ENCODE measurements around the gene MORN3. TPM values are rescaled to one million over a fixed set of nuclear protein-coding genes. Genes with fewer than 3 reads are reported as not detected.

MORN3 gene
- total RNA-seq, 1 experiment from 2014 or later: 0.15 TPM

- no peak for DNase-seq (ENCODE audit: extremely low read depth, low read depth)
Observed at GRCh38 chr12:121610239-121611149, 59.0 kb downstream of the MORN3 start.

- no peak for DNase-seq (ENCODE audit: extremely low read depth, low read depth)
Observed at GRCh38 chr12:121608301-121608700, 61.2 kb downstream of the MORN3 start.

GRCh38 chr12:121603581-121603980 is 65.9 kb downstream of the MORN3 start:
- no peak for DNase-seq (ENCODE audit: extremely low read depth, low read depth)

- no peak for DNase-seq (ENCODE audit: extremely low read depth, low read depth)
Observed at GRCh38 chr12:121602766-121603165, 66.7 kb downstream of the MORN3 start.

- DNase-seq (ENCODE audit: extremely low read depth, low read depth): no peak
Observed at GRCh38 chr12:121600702-121601336, 68.6 kb downstream of the MORN3 start.

Small RNA genes within 50 kb of the gene (small RNA-seq; reads per million reads assigned to genes)
- gene RNU6-1004P: 0 reads per million in 2 experiments

Other genes with a start within 250 kb of the MORN3 start
- 16.9 and 19.5 TPM in 2 replicates for gene KDM2B, start 88.6 kb downstream of the MORN3 start, total RNA-seq (2014; rRNA removed; shearing (Covaris generic))
- gene ORAI1, start 43.1 kb downstream of the MORN3 start, total RNA-seq (2014; rRNA removed; shearing (Covaris generic)): 12.6 and 16.4 TPM in 2 replicates
- gene TMEM120B, start 43.1 kb upstream of the MORN3 start, total RNA-seq (2014; rRNA removed; shearing (Covaris generic)): 9.4 and 11.8 TPM in 2 replicates
- 43.9 and 44.5 TPM in 2 replicates for gene RHOF, start 124.0 kb upstream of the MORN3 start, total RNA-seq (2014; rRNA removed; shearing (Covaris generic))
- 4.0 and 4.8 TPM in 2 replicates for gene SETD1B, start 134.4 kb upstream of the MORN3 start, total RNA-seq (2014; rRNA removed; shearing (Covaris generic))
- gene HPD, start 189.2 kb upstream of the MORN3 start, total RNA-seq (2014; rRNA removed; shearing (Covaris generic)): 0.22 and 1.5 TPM in 2 replicates
- 67.0 and 75.7 TPM in 2 replicates for gene PSMD9, start 219.1 kb upstream of the MORN3 start, total RNA-seq (2014; rRNA removed; shearing (Covaris generic))
- gene CFAP251, start 248.9 kb upstream of the MORN3 start, total RNA-seq (2014; rRNA removed; shearing (Covaris generic)): 4.9 and 5.0 TPM in 2 replicates

Measured in NCI-H460 (cell line).